Nephron (organoid): ENCODE measurements around the gene ERFL.
"Not testable (repeated sequence)": the region's sequence is repeated elsewhere in the genome, so short reads cannot be mapped to it uniquely, and the experiment has no call there.

Source experiments
- H3K27ac Mint-ChIP-seq, 3 experiments: 2 replicates each; pipeline ENCODE4 v1.8.0; 2020; ENCODE audit warnings: mixed read lengths in 3 of 3, mild to moderate bottlenecking in 2 of 3, moderate library complexity in 1 of 3
- H3K27me3 Mint-ChIP-seq: 2 replicates; pipeline ENCODE4 v1.8.0; 2021; ENCODE audit warnings: low read depth, mild to moderate bottlenecking, moderate library complexity, mixed read lengths
- H3K36me3 Mint-ChIP-seq: 2 replicates; pipeline ENCODE4 v1.8.0; 2020; ENCODE audit warnings: low read depth, mixed read lengths
- H3K4me1 Mint-ChIP-seq: 2 replicates; pipeline ENCODE4 v1.8.0; 2020; ENCODE audit warnings: mixed read lengths
- H3K4me3 Mint-ChIP-seq, 3 experiments: 2 replicates each; pipeline ENCODE4 v1.8.0; 2020; ENCODE audit warnings: mild to moderate bottlenecking in 3 of 3, mixed read lengths in 3 of 3, moderate library complexity in 2 of 3
- H3K9me3 Mint-ChIP-seq: 2 replicates; pipeline ENCODE4 v1.8.0; 2020; ENCODE audit warnings: mixed read lengths
- CTCF ChIP-seq, 3 experiments: fragments of 200-600 bp; sonication (generic); IDR thresholded peaks; one replicate each; pipeline ENCODE4 v1.5.0; 2021; ENCODE audit warnings: antibody characterized with exemption in 3 of 3; ENCODE audit not compliant: unreplicated experiment in 3 of 3

ERFL gene

GRCh38 chr19:41918653-41919244, 9.5 kb downstream of the ERFL start:
- Mint-ChIP-seq H3K9me3 (no peaks in the 10 kb centered on the region), H3K27me3 (peaks cover 8% of the 10 kb centered on the region), H3K36me3 (no peaks in the 10 kb centered on the region), H3K4me1 (no peaks in the 10 kb centered on the region), H3K4me3 (no peak overlapping the region), H3K27ac (no peak overlapping the region)
- no peak for TF ChIP-seq CTCF (IDR thresholded peaks at IDR 0.05; ENCODE audit: unreplicated experiment in 3 of 3)

GRCh38 chr19:41918095-41918494, 10.2 kb downstream of the ERFL start:
- no peak overlapping the region for H3K4me3 Mint-ChIP-seq
- H3K4me1 Mint-ChIP-seq: no peaks in the 10 kb centered on the region
- TF ChIP-seq CTCF (IDR thresholded peaks at IDR 0.05; ENCODE audit: unreplicated experiment in 3 of 3): no peak
- H3K27ac Mint-ChIP-seq: no peak overlapping the region
- no peaks in the 10 kb centered on the region for H3K36me3 Mint-ChIP-seq
- H3K9me3 Mint-ChIP-seq: no peaks in the 10 kb centered on the region
- H3K27me3 Mint-ChIP-seq: peaks cover 15% of the 10 kb centered on the region

GRCh38 chr19:41917676-41918075, 10.6 kb downstream of the ERFL start:
- H3K36me3 Mint-ChIP-seq: no peaks in the 10 kb centered on the region
- H3K27me3 Mint-ChIP-seq: peaks cover 19% of the 10 kb centered on the region
- TF ChIP-seq CTCF (IDR thresholded peaks at IDR 0.05; ENCODE audit: unreplicated experiment in 3 of 3): no peak
- H3K27ac Mint-ChIP-seq: no peak overlapping the region
- no peaks in the 10 kb centered on the region for H3K4me1 Mint-ChIP-seq
- no peaks in the 10 kb centered on the region for H3K9me3 Mint-ChIP-seq
- H3K4me3 Mint-ChIP-seq: no peak overlapping the region

GRCh38 chr19:41915776-41916414, 12.4 kb downstream of the ERFL start:
- H3K4me3 Mint-ChIP-seq: no peak overlapping the region
- TF ChIP-seq CTCF (IDR thresholded peaks at IDR 0.05; ENCODE audit: unreplicated experiment in 3 of 3): no peak
- H3K9me3 Mint-ChIP-seq: no peaks in the 10 kb centered on the region
- no peaks in the 10 kb centered on the region for H3K36me3 Mint-ChIP-seq
- no peak overlapping the region for H3K27ac Mint-ChIP-seq
- peaks cover 4% of the 10 kb centered on the region for H3K4me1 Mint-ChIP-seq
- peaks cover 37% of the 10 kb centered on the region for H3K27me3 Mint-ChIP-seq

- Mint-ChIP-seq H3K4me1 (peaks cover 4% of the 10 kb centered on the region), H3K27me3 (peaks cover 44% of the 10 kb centered on the region), H3K27ac (no peak overlapping the region), H3K4me3 (no peak overlapping the region), H3K9me3 (no peaks in the 10 kb centered on the region), H3K36me3 (no peaks in the 10 kb centered on the region)
- TF ChIP-seq CTCF (IDR thresholded peaks at IDR 0.05; ENCODE audit: unreplicated experiment in 3 of 3): no peak
Observed at GRCh38 chr19:41915021-41915775, 13.1 kb downstream of the ERFL start.

GRCh38 chr19:41914424-41914834, 13.8 kb downstream of the ERFL start:
- H3K9me3 Mint-ChIP-seq, H3K36me3 Mint-ChIP-seq, H3K4me1 Mint-ChIP-seq, H3K27ac Mint-ChIP-seq: not testable (repeated sequence)
- peaks cover 48% of the 10 kb centered on the region for H3K27me3 Mint-ChIP-seq
- H3K4me3 Mint-ChIP-seq: peak overlapping the region in 1 of 3 experiments; percentile 18
